ENCODE results near the gene RASSF6. TPM values are rescaled to one million over a fixed set of nuclear protein-coding genes. Genes with fewer than 3 reads are reported as not detected.

Gene RASSF6
- total RNA-seq, 1 experiment from 2014 or later: 0.59 TPM

GRCh38 chr4:73588613-73589012 is 31.6 kb downstream of the RASSF6 start:
- POLR2A ChIA-PET (ENCODE audit: unreplicated experiment): no interaction called here
- H3K79me2 ChIP-seq (ENCODE audit: low read depth): no peaks in the 10 kb centered on the region
- TF ChIP-seq EZH2 (IDR thresholded peaks at IDR 0.05; ENCODE audit: low read depth): no peak
- H3K27ac ChIP-seq: no peak overlapping the region
- H3K4me3 ChIP-seq: no peak overlapping the region
- no peak overlapping the region for H2AFZ ChIP-seq
- no peaks in the 10 kb centered on the region for H4K20me1 ChIP-seq (ENCODE audit: insufficient read depth)
- intact Hi-C loops (cut with micrococcal nuclease; ENCODE audit: unreplicated experiment): no loop called here
- DNase-seq: no peak
- no peaks in the 10 kb centered on the region for H3F3A ChIP-seq (ENCODE audit: insufficient read depth, low read depth)
- no peaks in the 10 kb centered on the region for H3K9me3 ChIP-seq (ENCODE audit: insufficient read depth, low read depth)
- no TSS peak for BruUV-seq (replicated peaks)
- no peaks in the 10 kb centered on the region for H3K36me3 ChIP-seq (ENCODE audit: low read depth)
- no peaks in the 10 kb centered on the region for H3K27me3 ChIP-seq (ENCODE audit: insufficient read depth, low read depth)
- no peaks in the 10 kb centered on the region for H3K4me1 ChIP-seq (replicated peaks; ENCODE audit: insufficient read depth)
- CTCF ChIA-PET: no interaction called here
- H3K9me2 ChIP-seq (ENCODE audit: insufficient read depth): no peaks in the 10 kb centered on the region
- no peak overlapping the region for H3K4me2 ChIP-seq

- no peaks in the 10 kb centered on the region for H3K36me3 ChIP-seq (ENCODE audit: low read depth)
- no peak overlapping the region for H3K27ac ChIP-seq
- no peak overlapping the region for H3K4me3 ChIP-seq
- BruUV-seq (replicated peaks): no TSS peak
- H3K79me2 ChIP-seq (ENCODE audit: low read depth): no peaks in the 10 kb centered on the region
- ChIA-PET CTCF (no interaction called here), POLR2A (ENCODE audit: unreplicated experiment) (no interaction called here)
- H3K27me3 ChIP-seq (ENCODE audit: insufficient read depth, low read depth): no peaks in the 10 kb centered on the region
- no peaks in the 10 kb centered on the region for H3K4me1 ChIP-seq (replicated peaks; ENCODE audit: insufficient read depth)
- no peak for TF ChIP-seq EZH2 (IDR thresholded peaks at IDR 0.05; ENCODE audit: low read depth)
- no peak for TF ChIP-seq CTCF (conservative IDR thresholded peaks at IDR 0.05)
- DNase-seq: no peak
- no peaks in the 10 kb centered on the region for H3F3A ChIP-seq (ENCODE audit: insufficient read depth, low read depth)
- no peaks in the 10 kb centered on the region for H3K9me3 ChIP-seq (ENCODE audit: insufficient read depth, low read depth)
- no peak overlapping the region for H3K4me2 ChIP-seq
- H3K9me2 ChIP-seq (ENCODE audit: insufficient read depth): no peaks in the 10 kb centered on the region
- intact Hi-C loops (cut with micrococcal nuclease; ENCODE audit: unreplicated experiment): no loop called here
- no peaks in the 10 kb centered on the region for H4K20me1 ChIP-seq (ENCODE audit: insufficient read depth)
- H2AFZ ChIP-seq: no peak overlapping the region
Observed at GRCh38 chr4:73586666-73587065, 33.6 kb downstream of the RASSF6 start.

GRCh38 chr4:73586040-73586439 is 34.2 kb downstream of the RASSF6 start:
- H3K4me3 ChIP-seq: no peak overlapping the region

More at GRCh38 chr4:73586040-73586439, 34.2 kb downstream of the RASSF6 start:
- Histone ChIP-seq H3K4me1 (replicated peaks; ENCODE audit: insufficient read depth) (no peaks in the 10 kb centered on the region), H3K27ac (no peak overlapping the region), H4K20me1 (ENCODE audit: insufficient read depth) (no peaks in the 10 kb centered on the region), H3K79me2 (ENCODE audit: low read depth) (no peaks in the 10 kb centered on the region), H3K27me3 (ENCODE audit: insufficient read depth, low read depth) (no peaks in the 10 kb centered on the region), H2AFZ (no peak overlapping the region), H3K4me2 (no peak overlapping the region), H3K9me2 (ENCODE audit: insufficient read depth) (no peaks in the 10 kb centered on the region), H3F3A (ENCODE audit: insufficient read depth, low read depth) (no peaks in the 10 kb centered on the region), H3K36me3 (ENCODE audit: low read depth) (no peaks in the 10 kb centered on the region), H3K9me3 (ENCODE audit: insufficient read depth, low read depth) (no peaks in the 10 kb centered on the region)
- intact Hi-C loops (cut with micrococcal nuclease; ENCODE audit: unreplicated experiment): no loop called here
- CTCF ChIA-PET: no interaction called here
- POLR2A ChIA-PET (ENCODE audit: unreplicated experiment): no interaction called here
- no peak for DNase-seq
- TF ChIP-seq CTCF (conservative IDR thresholded peaks at IDR 0.05): no peak
- no peak for TF ChIP-seq EZH2 (IDR thresholded peaks at IDR 0.05; ENCODE audit: low read depth)
- BruUV-seq (replicated peaks): no TSS peak
